ENCODE results near the gene OGFOD3. TPM values are rescaled to one million over a fixed set of nuclear protein-coding genes. Genes with fewer than 3 reads are reported as not detected.

OGFOD3 gene
- total and polyA plus RNA-seq, 9 of the 15 experiments (the other 6 are each of a cell fraction or from before 2014, with no cell fraction given), result 0.69 to 44.7 (median 18.9) TPM

GRCh38 chr17:82414548-82415281 lies 3.7 kb downstream of the OGFOD3 start (continued):
- TF ChIP-seq, protein P1, sequence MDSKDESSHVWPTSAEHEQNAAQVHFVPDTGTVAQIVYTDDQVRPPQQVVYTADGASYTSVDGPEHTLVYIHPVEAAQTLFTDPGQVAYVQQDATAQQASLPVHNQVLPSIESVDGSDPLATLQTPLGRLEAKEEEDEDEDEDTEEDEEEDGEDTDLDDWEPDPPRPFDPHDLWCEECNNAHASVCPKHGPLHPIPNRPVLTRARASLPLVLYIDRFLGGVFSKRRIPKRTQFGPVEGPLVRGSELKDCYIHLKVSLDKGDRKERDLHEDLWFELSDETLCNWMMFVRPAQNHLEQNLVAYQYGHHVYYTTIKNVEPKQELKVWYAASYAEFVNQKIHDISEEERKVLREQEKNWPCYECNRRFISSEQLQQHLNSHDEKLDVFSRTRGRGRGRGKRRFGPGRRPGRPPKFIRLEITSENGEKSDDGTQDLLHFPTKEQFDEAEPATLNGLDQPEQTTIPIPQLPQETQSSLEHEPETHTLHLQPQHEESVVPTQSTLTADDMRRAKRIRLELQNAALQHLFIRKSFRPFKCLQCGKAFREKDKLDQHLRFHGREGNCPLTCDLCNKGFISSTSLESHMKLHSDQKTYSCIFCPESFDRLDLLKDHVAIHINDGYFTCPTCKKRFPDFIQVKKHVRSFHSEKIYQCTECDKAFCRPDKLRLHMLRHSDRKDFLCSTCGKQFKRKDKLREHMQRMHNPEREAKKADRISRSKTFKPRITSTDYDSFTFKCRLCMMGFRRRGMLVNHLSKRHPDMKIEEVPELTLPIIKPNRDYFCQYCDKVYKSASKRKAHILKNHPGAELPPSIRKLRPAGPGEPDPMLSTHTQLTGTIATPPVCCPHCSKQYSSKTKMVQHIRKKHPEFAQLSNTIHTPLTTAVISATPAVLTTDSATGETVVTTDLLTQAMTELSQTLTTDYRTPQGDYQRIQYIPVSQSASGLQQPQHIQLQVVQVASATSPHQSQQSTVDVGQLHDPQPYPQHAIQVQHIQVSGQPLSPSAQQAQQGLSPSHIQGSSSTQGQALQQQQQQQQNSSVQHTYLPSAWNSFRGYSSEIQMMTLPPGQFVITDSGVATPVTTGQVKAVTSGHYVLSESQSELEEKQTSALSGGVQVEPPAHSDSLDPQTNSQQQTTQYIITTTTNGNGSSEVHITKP (IDR thresholded peaks at IDR 0.05; ENCODE audit: partially characterized antibody), result no peak
- TF ChIP-seq NFIC (IDR thresholded peaks at IDR 0.05) (no peak), TAF1 (IDR thresholded peaks at IDR 0.05; ENCODE audit: control insufficient read depth, extremely low read depth, insufficient read depth, low read length, severe bottlenecking) (no peak), HNRNPUL1 (IDR thresholded peaks at IDR 0.05; ENCODE audit: low read length) (no peak), PBX2 (CRISPR knock-in tag; IDR thresholded peaks at IDR 0.05; ENCODE audit: low read depth) (0 out of 2 replicates have a peak, but pooled peaks have one; percentile 19), PBX2 (tag; conservative IDR thresholded peaks at IDR 0.05; ENCODE audit: low read depth) (no peak), POLR2B (IDR thresholded peaks at IDR 0.05; ENCODE audit: low read depth, partially characterized antibody) (peak; percentile 22), NR1H2 (CRISPR knock-in tag; IDR thresholded peaks at IDR 0.05) (peak; percentile 91; the same call in 1 of the 2 replicates), NR2C1 (IDR thresholded peaks at IDR 0.05) (no peak), NR2C1 (tag; IDR thresholded peaks at IDR 0.05) (peak; percentile 20; the same call in 1 of the 2 replicates), ZBTB12 (CRISPR knock-in tag; IDR thresholded peaks at IDR 0.05) (no peak), LCOR (CRISPR knock-in tag; IDR thresholded peaks at IDR 0.05) (peak; percentile 91), GABPA (tag; conservative IDR thresholded peaks at IDR 0.05; ENCODE audit: low read depth) (no peak), ZNF384 (IDR thresholded peaks at IDR 0.05; ENCODE audit: low read depth, low read length) (no peak), FOXK1 (CRISPR knock-in tag; IDR thresholded peaks at IDR 0.05; ENCODE audit: borderline replicate concordance) (0 out of 2 replicates have a peak, but pooled peaks have one; percentile 57), GTF2F1 (IDR thresholded peaks at IDR 0.05; ENCODE audit: low read depth, low read length) (no peak)
- TF ChIP-seq, protein P2, sequence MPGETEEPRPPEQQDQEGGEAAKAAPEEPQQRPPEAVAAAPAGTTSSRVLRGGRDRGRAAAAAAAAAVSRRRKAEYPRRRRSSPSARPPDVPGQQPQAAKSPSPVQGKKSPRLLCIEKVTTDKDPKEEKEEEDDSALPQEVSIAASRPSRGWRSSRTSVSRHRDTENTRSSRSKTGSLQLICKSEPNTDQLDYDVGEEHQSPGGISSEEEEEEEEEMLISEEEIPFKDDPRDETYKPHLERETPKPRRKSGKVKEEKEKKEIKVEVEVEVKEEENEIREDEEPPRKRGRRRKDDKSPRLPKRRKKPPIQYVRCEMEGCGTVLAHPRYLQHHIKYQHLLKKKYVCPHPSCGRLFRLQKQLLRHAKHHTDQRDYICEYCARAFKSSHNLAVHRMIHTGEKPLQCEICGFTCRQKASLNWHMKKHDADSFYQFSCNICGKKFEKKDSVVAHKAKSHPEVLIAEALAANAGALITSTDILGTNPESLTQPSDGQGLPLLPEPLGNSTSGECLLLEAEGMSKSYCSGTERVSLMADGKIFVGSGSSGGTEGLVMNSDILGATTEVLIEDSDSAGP (CRISPR knock-in tag; IDR thresholded peaks at IDR 0.05), result no peak
